HEK293 (cell line): Measurements from ENCODE around the gene TRIM46.

Source experiments
- CTCF ChIP-seq: fragments of 450-650 bp; formaldehyde crosslinking; IDR thresholded peaks from 2 replicates; pipeline ENCODE4 v1.5.1; 2016; ENCODE audit warnings: missing biosample characterization, missing genetic modification characterization
- KLF16 ChIP-seq: fragments of 450-650 bp; formaldehyde crosslinking; IDR thresholded peaks from 2 replicates; pipeline ENCODE4 v1.5.1; 2017; ENCODE audit warnings: missing biosample characterization, missing genetic modification characterization
- YY1 ChIP-seq: fragments of 450-650 bp; formaldehyde crosslinking; IDR thresholded peaks from 2 replicates; pipeline ENCODE4 v1.5.1; 2018; ENCODE audit warnings: missing biosample characterization, missing genetic modification characterization
- ZFP3 ChIP-seq: fragments of 450-650 bp; formaldehyde crosslinking; IDR thresholded peaks from 2 replicates; pipeline ENCODE4 v1.5.1; 2016; ENCODE audit warnings: low read depth, missing biosample characterization, missing genetic modification characterization
- ZNF350 ChIP-seq: fragments of 450-650 bp; formaldehyde crosslinking; IDR thresholded peaks from 2 replicates; pipeline ENCODE4 v1.5.0; 2017; ENCODE audit warnings: missing biosample characterization, mild to moderate bottlenecking, missing genetic modification characterization
- ZNF394 ChIP-seq: fragments of 450-650 bp; formaldehyde crosslinking; IDR thresholded peaks from 2 replicates; pipeline ENCODE4 v1.5.1; 2016; ENCODE audit warnings: missing biosample characterization, missing genetic modification characterization, mild to moderate bottlenecking, moderate library complexity, borderline replicate concordance

- TF ChIP-seq ZNF394 (tag by site-specific recombination) = no peak
- no peak for TF ChIP-seq YY1 (tag by site-specific recombination)
- no peak for TF ChIP-seq KLF16 (tag by site-specific recombination)
- TF ChIP-seq ZNF350 = no peak
- TF ChIP-seq CTCF (tag by site-specific recombination) = peak; percentile 90
- no peak for TF ChIP-seq ZFP3 (tag by site-specific recombination)
Measured at GRCh38 chr1:155176544-155177071, 3.0 kb downstream of the TRIM46 start.
